ENCODE results near the gene U2AF1L4. TPM values are rescaled to one million over a fixed set of nuclear protein-coding genes. Genes with fewer than 3 reads are reported as not detected.

The U2AF1L4 gene
- total and polyA plus RNA-seq, 10 of the 15 experiments (the other 5 are each of a cell fraction or from before 2014, with no cell fraction given), result 7.9 to 21.6 (median 15.1) TPM

- H3K36me3 ChIP-seq (ENCODE audit: control insufficient read depth in 2 of 2, insufficient read depth in 2 of 2, low read length in 1 of 2), result peaks cover 0 to 2% of the 10 kb centered on the region in 2 experiments; a peak in 2 of 4 replicates
- H2AFZ ChIP-seq (ENCODE audit: control insufficient read depth, low read depth, low read length), result no peak overlapping the region
- ATAC-seq (no peak), FAIRE-seq (no peak), DNase-seq (ENCODE audit: low read depth, low spot score) (no peak)
- no peak overlapping the region for H3K4me2 ChIP-seq (ENCODE audit: control insufficient read depth, insufficient read depth)
- no peaks in the 10 kb centered on the region for H4K20me1 ChIP-seq (ENCODE audit: control insufficient read depth, insufficient read depth)
- in situ Hi-C loops (cut with MboI), result no loop called here
- ChIA-PET RAD21 (ENCODE audit: unreplicated experiment) (no interaction called here), POLR2A (no interaction called here), CTCF (interaction anchor here (1.8 kb wide), 1 partner anchor 50 kb away, joined by 5 read pairs; no protein-coding TSS in a partner anchor), SMC1A (ENCODE audit: uncharacterized antibody, unreplicated experiment) (no interaction called here)
- no peak overlapping the region for H3K9ac ChIP-seq (ENCODE audit: control insufficient read depth, insufficient read depth, low read length)
- H3K27me3 ChIP-seq (replicated peaks in 1 of 2; ENCODE audit: control insufficient read depth in 2 of 2, insufficient read depth in 2 of 2, low read length in 1 of 2), result no peaks in the 10 kb centered on the region
- intact Hi-C loops (cut with micrococcal nuclease; ENCODE audit: unreplicated experiment), result no loop called here
- H3K4me1 ChIP-seq (ENCODE audit: control insufficient read depth, insufficient read depth, low read length), result peaks cover 11% of the 10 kb centered on the region
- peaks cover 3% of the 10 kb centered on the region for H3K79me2 ChIP-seq (ENCODE audit: control insufficient read depth, insufficient read depth, low read length)
- no peaks in the 10 kb centered on the region for H3K9me3 ChIP-seq (replicated peaks; ENCODE audit: control insufficient read depth, insufficient read depth, low read length)
- 94% methylated on average over 20 of the region's 20 CpGs for WGBS (ENCODE audit: insufficient coverage, insufficient replicate concordance, low lambda C conversion rate, missing lambda C conversion rate)
- BruUV-seq (replicated peaks), result no TSS peak
- no peak overlapping the region for H3K27ac ChIP-seq (ENCODE audit: control insufficient read depth, insufficient read depth)
- no peak overlapping the region for H3K4me3 ChIP-seq
- TF ChIP-seq EGR1 (IDR thresholded peaks at IDR 0.05; ENCODE audit: borderline replicate concordance in 1 of 2, low read depth in 2 of 2, low read length in 2 of 2) (no peak), ZBTB4 (CRISPR knock-in tag; IDR thresholded peaks at IDR 0.05) (no peak), ZBED1 (IDR thresholded peaks at IDR 0.05; ENCODE audit: borderline replicate concordance) (no peak), E2F8 (IDR thresholded peaks at IDR 0.05; ENCODE audit: low read depth, partially characterized antibody) (no peak), SUZ12 (IDR thresholded peaks at IDR 0.05; ENCODE audit: unreplicated experiment) (no peak), KDM1A (IDR thresholded peaks at IDR 0.05; ENCODE audit: borderline replicate concordance) (no peak), ZNF592 (IDR thresholded peaks at IDR 0.05) (no peak), KLF5 (IDR thresholded peaks at IDR 0.05; ENCODE audit: partially characterized antibody) (no peak), MYC (IDR thresholded peaks at IDR 0.05; ENCODE audit: insufficient read depth, insufficient read length, insufficient replicate concordance, low read length, severe bottlenecking) (no peak), NR2F1 (conservative IDR thresholded peaks at IDR 0.05) (no peak), CBX5 (IDR thresholded peaks at IDR 0.05; ENCODE audit: low read depth) (no peak), EED (IDR thresholded peaks at IDR 0.05; ENCODE audit: low read depth) (no peak), ATF7 (IDR thresholded peaks at IDR 0.05; ENCODE audit: low read depth) (no peak)
These were observed 7.6 kb upstream of the U2AF1L4 start for GRCh38 chr19:35752746-35753350.

Measured in GM12878 (cell line).